Choroid plexus epithelial cell (primary cell): ENCODE data around the gene ASCC1.
A peak's percentile ranks its signal among the peaks of the same experiment; 100 is the strongest.

ENCODE experiments used
- DNase-seq: peaks from one replicate; pipeline ENCODE4 v3.0.0-alpha.2; 2010; ENCODE audit warnings: low read depth
- H3K4me3 ChIP-seq: 2 replicates; pipeline ENCODE4 v1.5.1; 2011; ENCODE audit warnings: low read depth, mild to moderate bottlenecking, control low read depth, low read length, moderate library complexity
- CTCF ChIP-seq: conservative IDR thresholded peaks from 2 replicates; pipeline ENCODE4 v1.5.1; 2011; ENCODE audit warnings: low read depth, mild to moderate bottlenecking, control low read depth, inconsistent platforms, low read length, moderate library complexity

ASCC1 gene

GRCh38 chr10:72260239-72260975 is 44.3 kb upstream of the ASCC1 start:
- TF ChIP-seq CTCF: no peak
- DNase-seq: peak; percentile 94
- H3K4me3 ChIP-seq: peak overlapping the region; percentile 57

- DNase-seq: peak; percentile 86
Observed at GRCh38 chr10:72259491-72260238, 43.6 kb upstream of the ASCC1 start.

GRCh38 chr10:72258617-72259016 is 42.5 kb upstream of the ASCC1 start:
- no peak for TF ChIP-seq CTCF
- no peak overlapping the region for H3K4me3 ChIP-seq
- no peak for DNase-seq

More at GRCh38 chr10:72259491-72260238, 43.6 kb upstream of the ASCC1 start:
- TF ChIP-seq CTCF: no peak
- no peak overlapping the region for H3K4me3 ChIP-seq

DNA sequence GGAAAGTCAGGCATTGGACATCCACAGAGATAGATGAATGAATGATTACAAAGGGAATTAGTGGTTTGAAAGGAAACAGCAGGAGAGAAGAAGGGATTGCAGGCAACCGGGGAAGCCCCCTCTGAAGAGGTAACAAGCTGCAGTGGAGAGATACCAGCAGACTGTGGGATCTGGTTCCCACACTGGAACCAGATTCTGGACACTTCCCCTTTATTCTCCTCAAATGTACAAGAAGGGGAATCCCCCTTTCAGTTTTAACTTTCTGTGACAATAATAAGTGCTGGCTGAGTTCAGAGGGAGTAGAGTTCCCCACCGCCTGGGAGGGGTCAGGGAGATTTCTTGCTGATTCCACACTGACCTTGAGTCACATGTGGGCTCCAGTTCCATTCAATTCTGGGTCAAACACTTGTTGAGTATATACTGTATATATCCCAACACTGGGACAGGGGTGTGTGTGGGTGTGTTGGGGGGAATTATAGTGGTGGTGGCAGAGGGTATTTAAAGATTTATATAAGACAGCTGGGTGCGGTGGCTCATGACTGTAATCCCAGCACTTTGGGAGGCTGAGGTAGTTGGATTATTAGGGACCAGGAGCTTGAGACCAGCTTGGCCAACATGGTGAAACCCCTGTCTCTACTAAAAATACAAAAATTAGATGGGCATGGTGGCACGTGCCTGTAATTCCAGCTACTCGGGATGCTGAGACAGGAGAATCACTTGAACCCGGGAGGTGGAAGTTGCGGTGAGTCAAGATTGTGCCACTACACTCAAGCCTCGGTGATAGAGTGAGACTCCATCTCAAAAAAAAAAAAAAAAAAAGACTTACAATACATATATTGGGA is 41.2 kb upstream of the ASCC1 start:
- H3K4me3 ChIP-seq: no peak overlapping the region
- peak; percentile 79 for DNase-seq
- no peak for TF ChIP-seq CTCF

DNA sequence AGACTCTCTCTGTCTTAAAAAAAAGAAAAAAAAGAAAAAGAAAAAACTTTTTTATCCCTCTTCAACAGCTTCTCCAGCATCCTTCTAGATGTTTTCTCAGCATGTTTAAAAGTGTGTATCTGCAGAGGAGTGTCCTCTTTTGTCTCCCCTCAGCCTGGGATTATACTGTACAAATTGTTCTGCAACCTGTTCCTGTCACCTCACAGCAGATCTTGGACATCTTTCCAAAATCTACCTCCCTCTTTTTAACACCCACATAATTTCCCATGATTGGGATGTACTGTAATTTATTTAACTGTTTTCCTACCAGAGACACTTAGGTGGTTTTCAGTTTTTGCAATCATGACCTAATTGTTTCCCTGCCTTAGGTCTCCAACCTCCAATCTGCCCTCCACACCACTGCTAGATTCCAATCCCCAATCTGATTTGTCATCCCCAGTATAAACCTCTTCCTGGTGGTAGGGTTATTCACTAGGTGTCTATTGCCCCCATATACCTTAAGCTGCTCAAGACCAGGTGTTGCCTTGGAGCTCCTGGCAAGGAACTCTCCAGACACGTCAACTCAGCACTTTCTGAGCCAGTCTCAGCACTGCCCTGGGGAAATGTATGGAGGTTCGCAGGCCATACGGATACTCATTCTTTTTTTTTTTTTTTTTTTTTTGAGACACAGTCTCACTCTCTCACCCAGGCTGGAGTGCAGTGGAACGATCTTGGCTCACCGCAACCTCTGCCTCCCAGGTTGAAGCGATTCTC is 40.1 kb upstream of the ASCC1 start:
- H3K4me3 ChIP-seq: no peak overlapping the region
- no peak for TF ChIP-seq CTCF
- DNase-seq: no peak

- H3K4me3 ChIP-seq: peak overlapping the region; percentile 24
- no peak for TF ChIP-seq CTCF
- DNase-seq: peak; percentile 93
Observed at GRCh38 chr10:72254813-72255568, 38.9 kb upstream of the ASCC1 start.
